Measurements from ENCODE around the gene CSNK2A3. TPM values are rescaled to one million over a fixed set of nuclear protein-coding genes. Genes with fewer than 3 reads are reported as not detected.

Gene CSNK2A3
- total RNA-seq, 1 experiment from 2014 or later = 1.7 TPM

GRCh38 chr11:11336664-11337063, 16.4 kb downstream of the CSNK2A3 start:
- Histone ChIP-seq H3K4me2 (ENCODE audit: insufficient read depth, insufficient read length, low read length) (no peak overlapping the region), H2AK5ac (ENCODE audit: insufficient read length, low read length) (no peak overlapping the region), H3K9ac (ENCODE audit: extremely low read depth, insufficient read length, low read length) (no peak overlapping the region), H2BK15ac (ENCODE audit: low read depth, low read length) (no peak overlapping the region), H3K23ac (ENCODE audit: insufficient read length, low read depth, low read length) (no peak overlapping the region), H3T11ph (ENCODE audit: low read length) (no peak overlapping the region), H3K14ac (ENCODE audit: insufficient read depth, low read length) (no peak overlapping the region), H2AFZ (ENCODE audit: low read length) (no peak overlapping the region), H3K56ac (ENCODE audit: insufficient read length, low read depth, low read length) (no peak overlapping the region), H4K91ac (ENCODE audit: insufficient read length, low read depth, low read length) (no peak overlapping the region), H3K18ac (ENCODE audit: insufficient read length, low read depth, low read length) (no peak overlapping the region), H2BK20ac (ENCODE audit: low read depth, low read length, poor library complexity, severe bottlenecking) (no peak overlapping the region), H2BK12ac (ENCODE audit: insufficient read length, low read depth, low read length) (no peak overlapping the region), H3K27me3 (ENCODE audit: insufficient read depth, low read length) (no peaks in the 10 kb centered on the region), H2BK5ac (ENCODE audit: insufficient read length, low read length) (no peak overlapping the region), H3K9me3 (ENCODE audit: control insufficient read depth, low read depth, low read length) (no peaks in the 10 kb centered on the region), H4K5ac (ENCODE audit: insufficient read length, low read depth, low read length) (no peak overlapping the region), H3K79me1 (ENCODE audit: insufficient read depth, low read depth, low read length, poor library complexity, severe bottlenecking) (no peaks in the 10 kb centered on the region), H3K4me1 (ENCODE audit: insufficient read depth, low read length) (no peaks in the 10 kb centered on the region), H3K79me2 (ENCODE audit: insufficient read depth, low read length) (no peaks in the 10 kb centered on the region), H3K4ac (ENCODE audit: low read depth, low read length) (no peak overlapping the region), H2BK120ac (ENCODE audit: low read depth, low read length, poor library complexity, severe bottlenecking) (no peak overlapping the region), H4K8ac (replicated peaks; ENCODE audit: insufficient read length, low read depth, low read length) (no peak overlapping the region), H3K27ac (ENCODE audit: insufficient read length, low read depth, low read length) (no peak overlapping the region), H4K20me1 (ENCODE audit: control insufficient read depth, insufficient read depth, insufficient read length) (no peaks in the 10 kb centered on the region), H3K23me2 (ENCODE audit: insufficient read length, low read depth, low read length, poor library complexity, severe bottlenecking) (no peaks in the 10 kb centered on the region)
- Mint-ChIP-seq H3K27me3 (ENCODE audit: low read depth) (peaks cover 2% of the 10 kb centered on the region), H3K36me3 (ENCODE audit: insufficient read depth in 1 of 3, low read depth in 3 of 3) (no peaks in the 10 kb centered on the region), H3K4me3 (no peak overlapping the region), H3K4me1 (peaks cover 11 to 20% of the 10 kb centered on the region in 2 experiments; a peak in 3 of 4 replicates), H3K9me3 (no peaks in the 10 kb centered on the region), H3K27ac (no peak overlapping the region)
- no peak for DNase-seq
- no CpG with 5 or more reads among the region's 4 CpGs for WGBS (ENCODE audit: extremely low coverage, insufficient read length, low lambda C conversion rate)
- no peak for TF ChIP-seq CTCF (conservative IDR thresholded peaks at IDR 0.05)

Data from H9 (cell line).